Fibroblast of lung (primary cell): ENCODE results near the gene PRKAG2.

Experiments
- EZH2 ChIP-seq: IDR thresholded peaks from 2 replicates; pipeline ENCODE4 v1.5.1; 2012; ENCODE audit warnings: low read length, control low read depth, mild to moderate bottlenecking; ENCODE audit errors: missing control alignments
- TF ChIP-seq, protein P1 (sequence below), 2 donors: IDR thresholded peaks in 1 of 2; conservative IDR thresholded peaks in 1 of 2; 1 replicate in 1 of 2; 2 replicates in 1 of 2; pipeline ENCODE4 v1.5.1; 2011 to 2012; ENCODE audit warnings: low read length in 2 of 2, control low read depth in 1 of 2, inconsistent platforms in 1 of 2, low read depth in 1 of 2, mild to moderate bottlenecking in 1 of 2

DNA sequence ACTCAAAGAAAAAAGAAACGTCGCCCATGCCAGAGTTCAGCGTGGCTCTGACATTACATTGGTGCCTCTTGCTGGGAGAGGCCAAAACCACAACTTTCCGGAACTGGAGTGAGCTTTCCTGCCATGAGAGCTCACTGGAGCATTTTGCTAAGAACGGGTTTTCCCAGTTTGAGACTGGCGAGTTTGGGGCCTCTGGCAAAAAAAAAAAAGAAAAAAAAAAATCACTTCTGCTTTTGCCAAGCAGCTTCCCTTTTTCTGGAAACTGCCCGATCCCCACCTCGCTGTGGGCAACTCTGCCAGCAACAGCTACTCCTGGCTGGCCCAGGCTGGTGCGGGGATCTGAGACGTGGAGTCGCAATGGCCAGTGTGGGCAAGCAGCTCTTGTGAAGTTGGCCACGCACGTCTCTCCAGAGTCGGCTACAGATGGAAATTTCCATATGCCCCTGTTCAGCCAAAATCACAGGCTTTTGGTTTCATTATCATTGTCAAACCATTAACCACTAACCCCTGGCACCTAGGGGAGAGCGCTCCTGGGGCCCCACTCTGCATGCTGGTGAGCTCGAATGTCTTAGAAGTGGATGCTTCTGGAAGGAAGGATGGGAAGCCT, 25.7 kb downstream of the PRKAG2 start:
- TF ChIP-seq, protein P1, sequence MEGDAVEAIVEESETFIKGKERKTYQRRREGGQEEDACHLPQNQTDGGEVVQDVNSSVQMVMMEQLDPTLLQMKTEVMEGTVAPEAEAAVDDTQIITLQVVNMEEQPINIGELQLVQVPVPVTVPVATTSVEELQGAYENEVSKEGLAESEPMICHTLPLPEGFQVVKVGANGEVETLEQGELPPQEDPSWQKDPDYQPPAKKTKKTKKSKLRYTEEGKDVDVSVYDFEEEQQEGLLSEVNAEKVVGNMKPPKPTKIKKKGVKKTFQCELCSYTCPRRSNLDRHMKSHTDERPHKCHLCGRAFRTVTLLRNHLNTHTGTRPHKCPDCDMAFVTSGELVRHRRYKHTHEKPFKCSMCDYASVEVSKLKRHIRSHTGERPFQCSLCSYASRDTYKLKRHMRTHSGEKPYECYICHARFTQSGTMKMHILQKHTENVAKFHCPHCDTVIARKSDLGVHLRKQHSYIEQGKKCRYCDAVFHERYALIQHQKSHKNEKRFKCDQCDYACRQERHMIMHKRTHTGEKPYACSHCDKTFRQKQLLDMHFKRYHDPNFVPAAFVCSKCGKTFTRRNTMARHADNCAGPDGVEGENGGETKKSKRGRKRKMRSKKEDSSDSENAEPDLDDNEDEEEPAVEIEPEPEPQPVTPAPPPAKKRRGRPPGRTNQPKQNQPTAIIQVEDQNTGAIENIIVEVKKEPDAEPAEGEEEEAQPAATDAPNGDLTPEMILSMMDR (conservative IDR thresholded peaks at IDR 0.05 in 1 of 2, IDR thresholded peaks at IDR 0.05 in 1 of 2; ENCODE audit: low read depth in 1 of 2, low read length in 2 of 2) = no peak
- no peak for TF ChIP-seq EZH2
